Stimulated activated CD8-positive, alpha-beta memory T cell treated with anti-CD3 and anti-CD28 coated beads, Interleukin-2, amount 100 ng/mL, for 1 hour (primary cell): ENCODE results near the gene RHEX.

ENCODE experiments used
- DNase-seq, 2 donors: peaks; one replicate each; pipeline ENCODE4 v3.0.0-alpha.2; 2020; ENCODE audit warnings: low read depth in 2 of 2

RHEX gene

DNA sequence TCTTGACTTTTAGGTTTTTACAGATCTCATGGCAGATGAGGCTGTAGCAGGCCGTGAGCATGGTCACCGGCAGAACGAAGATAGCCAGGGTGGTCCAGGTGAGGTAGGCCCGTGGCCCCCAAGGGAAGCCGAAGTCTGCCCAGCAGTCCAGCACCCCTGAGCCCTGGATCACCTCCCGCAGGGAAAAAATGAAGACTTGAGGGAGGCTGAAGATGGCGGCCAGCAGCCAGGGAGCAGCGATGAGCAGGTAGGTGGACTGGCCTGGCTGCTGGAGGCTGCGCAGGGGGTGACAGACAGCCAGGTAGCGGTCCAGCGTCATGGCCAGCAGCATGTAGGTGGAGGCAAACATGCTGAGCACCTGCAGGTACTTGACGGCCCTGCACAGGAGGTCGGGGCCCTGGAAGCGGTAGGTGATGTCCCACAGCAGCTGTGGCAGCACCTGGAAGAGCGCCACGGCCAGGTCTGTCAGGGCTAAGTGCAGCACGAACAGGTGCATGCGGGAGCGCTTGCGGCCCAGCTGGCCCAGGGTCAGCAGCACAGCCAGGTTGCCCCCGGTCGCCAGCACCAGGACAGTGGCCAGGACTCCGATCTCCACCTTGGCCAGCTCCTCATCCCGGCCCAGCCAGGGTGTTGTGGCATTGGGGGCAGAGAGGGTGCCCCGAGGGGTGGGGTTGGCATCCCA is 63.4 kb downstream of the RHEX start:
- DNase-seq = no peak

DNA sequence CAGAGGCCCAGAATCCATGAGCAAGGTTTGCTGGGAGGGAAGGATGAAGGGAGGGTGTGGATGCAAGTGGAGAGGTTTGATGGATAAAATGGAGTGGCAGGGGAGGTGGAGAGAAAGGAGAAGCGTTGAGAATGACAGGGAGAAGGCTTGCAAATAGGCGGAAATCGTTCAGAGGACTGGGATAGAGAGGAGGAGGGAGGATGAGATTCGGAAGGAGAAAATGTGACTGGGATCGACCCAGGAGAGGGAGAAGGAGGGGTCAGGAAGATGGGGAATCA is 63.8 kb downstream of the RHEX start:
- DNase-seq = no peak

DNA sequence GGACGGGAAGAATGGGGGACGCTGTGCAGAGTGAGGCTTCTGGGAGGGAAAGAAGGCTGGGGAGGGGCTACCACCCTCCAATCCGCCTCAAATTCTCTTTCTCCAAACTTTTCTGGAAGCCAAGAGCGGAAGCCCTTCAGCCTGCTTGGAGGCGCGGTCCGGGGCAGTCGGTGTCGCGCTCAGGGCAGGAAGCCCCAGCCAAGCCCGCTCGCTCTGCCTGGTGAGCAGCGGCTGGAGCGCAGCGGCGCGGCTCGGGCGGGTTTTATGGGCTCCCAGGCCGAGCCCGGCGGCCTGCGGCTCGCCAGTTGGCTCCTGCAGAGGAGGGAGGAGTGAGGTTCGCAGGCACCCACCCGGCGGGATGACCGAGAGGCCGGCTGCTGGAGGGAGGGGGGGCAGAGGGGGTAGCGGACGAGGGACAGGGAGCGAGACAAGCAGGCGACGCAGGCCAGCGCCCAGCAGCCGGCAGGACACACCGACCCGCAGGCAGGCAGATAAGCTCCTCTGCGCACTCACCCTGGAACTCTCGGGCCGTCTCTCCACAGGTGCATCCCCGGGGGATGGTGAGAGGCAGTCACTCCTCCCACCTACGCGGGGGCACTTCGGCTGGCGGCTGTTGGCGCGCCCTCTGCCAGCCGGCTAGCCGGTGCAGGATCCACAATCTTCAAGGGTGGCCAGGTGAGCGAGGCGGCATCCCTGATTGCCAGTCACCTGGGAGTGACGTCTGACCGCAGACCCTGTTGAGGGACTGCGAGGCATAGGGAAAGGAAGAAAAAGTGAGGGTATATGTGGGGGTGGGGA is 64.4 kb downstream of the RHEX start, which contains the start of gene AVPR1B:
TSS of gene AVPR1B (minus strand) at position 238 of the 798 bp plus-strand sequence. CDS start 498 bp downstream, outside the sequence.
- no peak for DNase-seq

DNA sequence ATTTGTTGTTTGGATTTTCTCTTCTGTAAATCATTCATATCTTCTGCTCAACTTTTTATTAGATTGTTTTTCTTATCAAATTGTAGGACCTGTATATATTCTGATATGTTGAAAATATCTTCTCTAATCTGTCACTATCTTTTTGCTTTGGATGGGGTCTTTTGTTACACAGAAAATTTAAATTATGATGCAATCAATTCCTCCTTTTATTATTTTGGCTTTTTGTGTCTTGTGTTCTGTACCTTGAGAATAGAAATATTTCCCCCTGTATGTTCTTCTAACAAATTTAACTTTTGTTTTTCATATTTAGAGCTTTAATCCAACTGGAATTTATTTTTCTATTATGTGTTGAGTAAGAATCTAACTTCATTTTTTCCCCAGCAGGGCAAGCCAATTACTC is 67.4 kb downstream of the RHEX start:
- DNase-seq = no peak

DNA sequence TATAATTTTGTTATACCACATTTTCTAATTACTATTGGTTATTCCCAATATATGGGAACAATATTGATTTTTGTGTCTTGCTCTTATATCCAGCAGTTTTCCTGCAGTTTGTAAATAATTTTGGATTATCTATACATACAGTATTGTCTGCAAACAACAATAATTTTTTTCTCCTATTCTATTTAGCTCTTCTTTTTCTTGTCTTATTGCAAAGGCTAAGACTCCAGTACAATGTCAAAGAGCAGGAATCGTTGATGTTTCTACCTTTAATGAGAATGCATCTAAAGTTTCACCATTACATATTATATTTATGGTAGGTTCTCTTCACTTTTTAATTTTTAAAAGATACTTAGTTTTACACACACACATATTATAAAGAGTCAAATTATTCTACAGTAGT is 68.3 kb downstream of the RHEX start:
- no peak for DNase-seq

DNA sequence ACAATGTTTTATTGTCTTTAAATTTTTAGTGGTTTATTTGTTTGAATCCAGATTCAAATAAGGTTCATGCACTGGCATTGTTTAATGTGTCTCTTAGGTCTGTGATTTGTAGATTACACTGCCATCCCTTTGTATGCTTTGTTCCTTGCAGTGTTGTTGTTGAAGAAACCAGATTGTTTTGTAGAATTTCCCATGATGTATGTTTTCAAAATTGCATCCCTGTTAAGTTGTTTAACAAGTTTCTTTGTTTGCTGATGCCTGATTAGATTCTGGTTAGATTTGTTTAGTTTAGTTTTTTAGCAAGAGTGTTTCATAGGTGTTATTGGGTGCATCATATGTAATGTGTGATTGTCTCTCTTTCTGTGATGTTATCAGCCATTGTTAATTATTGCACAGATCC is 69.7 kb downstream of the RHEX start:
- no peak for DNase-seq

DNA sequence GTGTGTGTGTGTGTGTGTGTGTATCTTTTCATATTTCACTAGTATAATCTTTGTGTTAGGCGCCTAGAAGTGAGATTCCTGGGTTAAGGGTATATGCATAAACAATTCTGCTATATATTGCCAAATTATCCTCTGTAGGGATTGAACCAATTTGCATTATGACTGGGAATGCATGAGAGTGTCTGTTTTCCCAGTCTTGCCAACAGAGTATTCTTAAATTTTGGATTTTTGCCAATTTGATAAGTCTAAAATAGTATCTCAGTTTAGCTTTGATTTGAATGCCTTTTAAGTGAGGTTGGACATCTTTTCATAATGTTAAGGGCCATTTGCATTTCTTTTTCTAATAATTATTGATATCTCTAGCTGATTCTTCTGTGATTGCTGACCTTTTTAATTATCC is 72.4 kb downstream of the RHEX start:
- DNase-seq = no peak

DNA sequence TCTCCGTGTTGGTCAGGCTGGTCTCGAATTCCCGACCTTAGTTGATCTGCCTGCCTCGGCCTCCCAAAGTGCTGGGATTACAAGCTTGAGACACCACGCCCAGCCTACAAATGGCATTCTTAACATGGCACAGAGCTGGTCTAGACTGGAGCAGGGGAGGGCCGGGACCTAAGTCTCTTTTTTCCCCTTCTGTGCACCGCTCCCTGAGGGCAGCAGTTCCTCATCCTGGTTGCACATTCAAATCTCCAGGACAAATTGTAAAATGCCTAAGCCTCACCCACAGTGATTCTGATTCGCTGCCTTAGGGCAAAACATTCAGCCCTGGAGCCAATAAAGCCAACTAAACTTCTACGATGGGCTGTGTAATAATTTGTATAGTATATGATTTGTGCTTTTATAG is 74.4 kb downstream of the RHEX start:
- no peak for DNase-seq

DNA sequence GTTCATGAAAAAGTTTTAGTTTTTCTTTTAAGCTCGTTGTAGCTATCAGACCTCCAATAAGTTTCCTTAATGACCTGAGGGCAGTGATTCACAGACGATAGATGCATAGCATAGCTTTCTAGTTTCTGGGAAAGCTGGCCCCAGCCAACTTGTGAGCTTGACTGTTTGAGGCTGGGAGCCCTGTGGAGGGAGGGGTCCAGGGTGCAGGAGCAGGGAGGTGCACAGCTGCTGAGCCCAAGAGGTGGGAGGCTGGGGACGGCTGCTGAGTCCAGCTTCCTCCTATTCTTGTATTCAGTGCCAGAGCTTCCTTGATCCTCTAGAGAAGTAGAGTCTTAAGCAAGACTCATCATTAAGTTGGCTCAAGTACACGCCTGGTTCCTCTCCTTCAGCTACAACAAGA is 75.2 kb downstream of the RHEX start:
- DNase-seq = no peak

DNA sequence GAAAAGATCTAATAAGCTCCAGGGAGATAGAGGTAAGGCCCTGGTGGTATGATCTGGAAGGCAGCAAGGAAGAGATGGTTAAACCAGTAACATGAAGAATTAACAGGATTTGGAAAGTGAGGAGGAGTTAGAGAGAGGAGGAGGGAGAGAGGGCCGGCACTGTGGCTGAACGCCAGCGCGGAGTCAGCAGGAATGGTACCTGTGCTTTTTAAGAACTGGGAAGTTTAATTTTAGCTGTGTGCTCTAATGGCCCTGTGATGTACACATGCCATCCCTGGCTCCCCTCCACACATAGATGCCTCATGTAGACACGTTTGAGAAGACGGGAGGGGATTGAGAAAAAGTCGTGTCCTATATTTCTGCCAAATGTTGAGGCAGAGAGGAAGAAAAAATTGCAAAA is 78.1 kb downstream of the RHEX start:
- no peak for DNase-seq

DNA sequence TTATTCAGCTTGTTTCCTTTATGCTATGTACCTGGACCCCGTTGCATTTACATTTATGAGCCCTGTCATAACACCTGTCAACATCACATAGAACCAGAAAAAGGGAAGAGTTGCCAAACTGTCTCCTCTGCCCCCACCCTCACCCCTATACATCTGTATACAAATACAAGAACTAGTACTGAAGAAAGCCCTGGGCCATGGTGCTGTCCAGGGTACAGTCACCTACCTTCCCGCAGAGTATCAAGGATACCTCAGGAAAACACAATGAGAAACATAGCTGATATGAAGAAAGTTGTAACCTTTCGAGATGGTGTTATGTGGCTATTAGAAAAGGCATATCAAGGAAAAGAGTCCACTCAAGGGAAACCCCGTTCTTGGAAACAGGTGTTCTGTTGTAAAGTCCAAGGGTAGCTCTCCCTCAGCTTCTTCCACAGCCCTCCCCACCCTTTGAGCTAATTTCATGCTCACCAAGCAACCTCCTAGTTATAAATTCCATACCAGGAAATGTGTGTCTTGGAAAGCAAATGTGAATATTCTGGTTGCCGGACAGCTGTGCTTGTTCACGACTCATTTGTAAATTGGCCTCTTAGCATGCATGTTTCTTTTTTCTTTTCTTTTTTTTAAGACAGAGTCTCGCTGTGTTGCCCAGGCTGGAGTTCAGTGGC is 80.9 kb downstream of the RHEX start:
- DNase-seq = no peak

DNA sequence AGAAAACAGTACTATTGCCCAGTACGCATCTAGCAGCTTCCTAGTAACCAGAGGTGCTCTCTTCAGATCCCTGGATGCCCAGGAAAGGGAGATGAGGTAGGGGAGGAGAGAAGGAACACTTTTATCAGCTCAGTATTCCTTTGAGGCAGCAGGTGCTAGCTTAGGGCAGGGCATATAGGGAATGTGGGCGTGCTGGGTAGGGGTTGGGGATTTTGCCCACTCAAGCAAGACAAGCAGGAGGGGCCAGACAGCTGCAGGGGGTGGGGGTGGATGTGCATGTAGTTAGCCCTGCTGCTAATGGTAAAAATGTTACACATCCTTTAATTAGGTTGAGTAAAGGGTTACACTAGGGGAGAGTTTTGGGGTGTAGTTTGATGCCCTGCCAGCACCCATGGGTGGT is 82.3 kb downstream of the RHEX start:
- no peak for DNase-seq

DNA sequence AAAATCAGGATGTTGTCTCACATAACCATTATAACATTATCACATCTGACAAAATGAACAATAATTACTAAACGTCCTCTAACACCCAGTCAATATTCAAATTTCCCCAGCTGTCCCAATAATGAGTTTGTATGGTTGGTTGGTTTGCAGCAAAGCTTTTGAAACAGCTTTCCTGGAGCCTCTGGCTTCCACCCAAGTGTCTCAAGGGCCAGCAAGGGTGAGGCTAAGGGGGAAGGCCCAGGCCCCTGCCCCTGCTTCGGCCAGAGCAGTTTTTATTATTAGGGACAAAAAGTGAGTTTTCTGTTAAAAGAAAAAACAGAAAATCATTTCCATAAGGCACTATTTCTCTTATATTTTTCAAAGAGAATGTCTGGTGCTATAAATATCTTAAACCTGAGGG is 83.3 kb downstream of the RHEX start:
- DNase-seq = no peak

DNA sequence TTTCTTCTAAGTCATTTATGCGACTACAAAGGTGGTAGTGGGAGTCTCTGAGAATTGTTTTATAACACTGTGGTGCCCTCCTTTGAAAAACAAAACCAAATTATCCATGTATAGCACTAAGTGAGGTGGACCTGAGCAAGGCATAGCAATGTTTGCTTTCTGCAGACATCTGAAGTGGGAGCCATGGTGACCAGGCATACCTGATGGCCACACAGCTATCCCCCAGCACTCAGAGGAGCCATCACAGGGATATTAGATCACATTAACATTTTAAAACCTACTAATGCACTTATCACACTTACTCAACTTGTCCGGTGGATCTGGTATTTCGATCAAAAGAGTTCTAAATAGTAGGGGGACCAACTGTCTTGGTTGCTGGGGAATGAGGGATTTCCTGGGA is 89.0 kb downstream of the RHEX start:
- no peak for DNase-seq

DNA sequence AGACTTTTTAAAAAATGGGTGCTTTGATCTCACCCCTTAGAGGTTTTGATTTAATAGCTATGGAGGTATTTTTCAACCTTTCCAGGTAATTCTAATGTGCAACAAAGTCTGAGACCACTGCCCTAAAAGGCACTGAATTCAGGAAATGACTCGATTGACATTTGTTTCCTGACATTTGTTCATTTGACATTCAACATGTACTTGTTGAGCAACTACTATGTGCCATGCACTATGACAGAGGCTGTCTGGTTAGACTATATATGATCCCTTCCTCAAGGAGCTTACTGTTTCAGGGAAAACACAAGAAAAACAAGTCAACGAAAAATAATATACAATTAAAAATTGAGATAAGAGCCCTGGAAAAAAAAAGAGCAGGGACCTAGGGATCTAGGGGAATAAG is 89.8 kb downstream of the RHEX start:
- DNase-seq = no peak

DNA sequence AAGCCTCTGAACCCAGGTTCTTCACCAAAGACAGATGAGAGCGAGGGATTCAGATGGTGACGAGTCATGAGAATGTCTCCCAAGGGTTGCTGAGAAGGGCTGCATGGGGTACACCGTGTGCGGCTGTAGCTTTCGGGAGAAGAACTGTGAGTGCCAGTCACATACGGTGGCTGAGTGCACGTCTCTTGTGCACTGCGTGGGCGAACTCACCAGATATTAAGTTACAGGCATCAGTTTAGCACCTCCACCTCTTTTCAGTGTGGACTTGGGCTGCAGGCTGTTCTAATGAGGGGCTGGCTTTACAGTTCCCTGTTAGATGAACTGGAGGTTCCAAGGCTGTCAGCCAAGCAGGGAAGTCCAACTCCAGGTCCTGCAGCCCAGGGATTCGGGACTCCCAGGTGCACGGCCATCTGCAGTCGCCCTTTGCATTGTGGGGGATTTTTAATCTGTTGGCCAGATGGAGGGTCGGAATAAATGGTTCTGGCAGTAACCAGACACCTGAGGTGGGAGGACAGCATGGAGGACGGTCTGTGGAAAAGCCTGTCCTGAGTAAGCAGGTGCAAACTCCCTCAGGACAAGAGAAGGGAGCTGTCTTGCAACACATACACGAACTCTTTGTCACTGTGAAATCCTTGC is 90.7 kb downstream of the RHEX start:
- DNase-seq = no peak

DNA sequence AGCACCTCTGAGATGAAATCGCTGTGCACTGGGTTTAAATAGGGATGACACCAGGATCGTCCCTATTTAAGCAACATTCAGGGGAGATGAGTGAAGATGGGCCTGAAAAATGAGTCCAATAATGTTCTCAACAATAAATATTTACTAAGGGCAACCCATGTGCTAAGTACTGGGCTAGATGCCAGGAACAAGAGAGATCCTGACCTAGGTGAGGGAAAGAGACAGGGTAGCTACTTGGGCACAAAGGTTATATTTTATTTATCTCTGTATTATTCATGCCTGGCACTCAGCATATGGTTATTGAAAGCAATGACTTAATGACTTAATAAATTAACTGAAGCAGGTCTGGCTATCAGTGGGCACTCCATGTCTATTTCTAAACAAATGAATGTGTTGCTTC is 91.6 kb downstream of the RHEX start:
- DNase-seq = no peak

DNA sequence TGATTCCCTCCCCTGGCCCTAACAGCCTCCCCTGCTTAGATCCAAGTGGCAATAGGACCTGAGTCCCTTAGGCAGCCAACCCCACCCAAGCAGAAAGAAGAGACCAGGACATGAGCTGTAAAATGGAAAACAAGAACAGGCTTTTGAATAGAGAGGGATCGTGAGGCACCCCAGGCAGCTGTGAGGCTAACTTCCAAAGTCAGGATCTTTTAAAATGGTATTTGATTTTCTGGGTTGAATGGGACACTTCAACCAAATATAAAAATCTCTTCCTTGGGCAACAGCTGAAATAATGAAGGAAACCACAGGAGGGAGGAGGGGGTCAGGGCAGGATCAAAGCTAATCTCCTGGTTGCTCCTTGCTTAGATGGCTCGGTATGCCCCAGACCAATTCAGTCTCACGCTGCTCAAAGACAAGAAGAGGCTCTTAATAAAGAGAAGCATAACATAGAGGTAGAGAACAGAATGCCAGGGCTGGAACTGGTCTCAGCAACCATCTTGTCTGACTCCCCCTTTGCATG is 92.9 kb downstream of the RHEX start:
- DNase-seq = no peak
